Fibroblast of the aortic adventitia (primary cell): Measurements from ENCODE around the gene KCNIP1. TPM values are rescaled to one million over a fixed set of nuclear protein-coding genes. Genes with fewer than 3 reads are reported as not detected.

Experiments used
- DNase-seq: peaks from one replicate; pipeline ENCODE4 v3.0.0-alpha.2; 2010; ENCODE audit warnings: low read depth
- H3K4me3 ChIP-seq: 2 replicates; pipeline ENCODE4 v1.5.1; 2011; ENCODE audit warnings: low read depth, mild to moderate bottlenecking, control low read depth, low read length, moderate library complexity
- total RNA-seq: library from RNA; depleted of rRNA; stranded (reverse); fragments of >200 nt; gene quantifications from 2 replicates; pipeline ENCODE4 v1.2.3, GENCODE V29; 2012; ENCODE audit warnings: low replicate concordance
- TF ChIP-seq, protein P1 (sequence below): IDR thresholded peaks from 2 replicates; pipeline ENCODE4 v1.5.1; 2011; ENCODE audit warnings: mild to moderate bottlenecking, low read length, control low read depth, inconsistent platforms; ENCODE audit not compliant: insufficient read depth

The KCNIP1 gene
- total RNA-seq, 1 donor = not detected

DNA sequence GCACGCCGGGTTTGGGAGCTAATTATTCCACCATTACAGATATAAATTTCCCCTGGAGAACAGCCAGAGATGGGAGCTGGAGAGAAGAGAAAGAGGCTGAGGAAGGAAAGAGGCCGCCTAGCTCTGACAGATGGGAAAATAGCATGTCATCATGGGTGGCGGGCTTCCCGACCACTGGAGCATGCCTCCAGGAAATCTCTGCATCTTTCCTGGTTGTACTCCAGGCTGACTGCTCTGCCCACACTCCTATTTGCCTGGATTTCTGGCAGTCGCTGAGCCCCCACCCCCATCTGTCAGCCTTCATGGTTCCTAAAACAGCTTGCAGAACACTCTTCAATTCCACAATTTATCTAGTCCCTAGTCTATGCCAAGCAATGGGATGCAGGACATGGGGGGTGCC, 265.4 kb downstream of the KCNIP1 start:
- TF ChIP-seq, protein P1, sequence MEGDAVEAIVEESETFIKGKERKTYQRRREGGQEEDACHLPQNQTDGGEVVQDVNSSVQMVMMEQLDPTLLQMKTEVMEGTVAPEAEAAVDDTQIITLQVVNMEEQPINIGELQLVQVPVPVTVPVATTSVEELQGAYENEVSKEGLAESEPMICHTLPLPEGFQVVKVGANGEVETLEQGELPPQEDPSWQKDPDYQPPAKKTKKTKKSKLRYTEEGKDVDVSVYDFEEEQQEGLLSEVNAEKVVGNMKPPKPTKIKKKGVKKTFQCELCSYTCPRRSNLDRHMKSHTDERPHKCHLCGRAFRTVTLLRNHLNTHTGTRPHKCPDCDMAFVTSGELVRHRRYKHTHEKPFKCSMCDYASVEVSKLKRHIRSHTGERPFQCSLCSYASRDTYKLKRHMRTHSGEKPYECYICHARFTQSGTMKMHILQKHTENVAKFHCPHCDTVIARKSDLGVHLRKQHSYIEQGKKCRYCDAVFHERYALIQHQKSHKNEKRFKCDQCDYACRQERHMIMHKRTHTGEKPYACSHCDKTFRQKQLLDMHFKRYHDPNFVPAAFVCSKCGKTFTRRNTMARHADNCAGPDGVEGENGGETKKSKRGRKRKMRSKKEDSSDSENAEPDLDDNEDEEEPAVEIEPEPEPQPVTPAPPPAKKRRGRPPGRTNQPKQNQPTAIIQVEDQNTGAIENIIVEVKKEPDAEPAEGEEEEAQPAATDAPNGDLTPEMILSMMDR = no peak
- no peak overlapping the region for H3K4me3 ChIP-seq
- no peak for DNase-seq

DNA sequence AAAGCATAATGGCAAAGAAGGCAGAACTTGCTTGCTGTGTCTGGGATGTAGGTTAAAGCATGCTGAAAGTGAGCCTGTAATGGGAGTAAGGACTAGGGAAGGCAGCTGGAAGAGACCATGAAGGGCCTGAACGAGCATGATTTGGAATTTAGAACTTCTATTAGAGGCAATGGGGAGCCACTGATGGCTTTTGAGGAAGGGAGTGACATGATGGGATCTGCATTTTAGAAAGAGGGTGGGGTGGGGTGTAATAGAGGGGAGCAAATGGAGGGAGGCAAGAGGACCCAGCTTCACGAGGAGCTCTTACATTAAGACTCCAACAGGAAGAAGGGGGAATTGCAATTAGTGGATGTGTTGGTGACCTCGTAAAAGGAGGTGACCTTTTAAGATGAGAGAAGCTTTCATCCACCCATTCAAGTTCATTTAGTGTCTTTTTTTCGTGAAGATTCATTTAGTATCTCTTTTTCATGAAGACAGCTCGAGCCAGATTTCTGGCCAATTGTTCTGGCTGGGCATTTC, 266.1 kb downstream of the KCNIP1 start:
- no peak for DNase-seq
- TF ChIP-seq, protein P1 = no peak
- no peak overlapping the region for H3K4me3 ChIP-seq

DNA sequence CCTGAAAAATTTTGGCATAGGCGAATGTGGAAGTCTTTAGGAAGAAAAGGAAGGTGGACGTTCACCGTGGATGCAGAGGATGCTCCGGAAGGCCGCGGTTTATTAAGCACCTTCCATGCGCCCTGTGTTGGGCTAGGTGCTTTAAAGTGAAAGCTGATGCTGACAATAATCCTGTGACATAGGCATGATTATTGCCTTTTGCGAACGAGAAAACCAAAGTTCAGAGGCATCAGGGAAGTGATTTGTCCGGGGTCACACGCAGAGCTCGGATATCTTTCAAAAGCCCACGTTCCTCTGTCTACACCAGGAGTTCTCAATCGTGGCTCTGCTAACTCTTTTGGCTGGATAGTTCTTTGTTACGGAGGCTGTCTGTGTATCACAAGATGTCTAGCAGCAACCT, 267.7 kb downstream of the KCNIP1 start:
- TF ChIP-seq, protein P1 = no peak
- no peak for DNase-seq
- H3K4me3 ChIP-seq = no peak overlapping the region

DNA sequence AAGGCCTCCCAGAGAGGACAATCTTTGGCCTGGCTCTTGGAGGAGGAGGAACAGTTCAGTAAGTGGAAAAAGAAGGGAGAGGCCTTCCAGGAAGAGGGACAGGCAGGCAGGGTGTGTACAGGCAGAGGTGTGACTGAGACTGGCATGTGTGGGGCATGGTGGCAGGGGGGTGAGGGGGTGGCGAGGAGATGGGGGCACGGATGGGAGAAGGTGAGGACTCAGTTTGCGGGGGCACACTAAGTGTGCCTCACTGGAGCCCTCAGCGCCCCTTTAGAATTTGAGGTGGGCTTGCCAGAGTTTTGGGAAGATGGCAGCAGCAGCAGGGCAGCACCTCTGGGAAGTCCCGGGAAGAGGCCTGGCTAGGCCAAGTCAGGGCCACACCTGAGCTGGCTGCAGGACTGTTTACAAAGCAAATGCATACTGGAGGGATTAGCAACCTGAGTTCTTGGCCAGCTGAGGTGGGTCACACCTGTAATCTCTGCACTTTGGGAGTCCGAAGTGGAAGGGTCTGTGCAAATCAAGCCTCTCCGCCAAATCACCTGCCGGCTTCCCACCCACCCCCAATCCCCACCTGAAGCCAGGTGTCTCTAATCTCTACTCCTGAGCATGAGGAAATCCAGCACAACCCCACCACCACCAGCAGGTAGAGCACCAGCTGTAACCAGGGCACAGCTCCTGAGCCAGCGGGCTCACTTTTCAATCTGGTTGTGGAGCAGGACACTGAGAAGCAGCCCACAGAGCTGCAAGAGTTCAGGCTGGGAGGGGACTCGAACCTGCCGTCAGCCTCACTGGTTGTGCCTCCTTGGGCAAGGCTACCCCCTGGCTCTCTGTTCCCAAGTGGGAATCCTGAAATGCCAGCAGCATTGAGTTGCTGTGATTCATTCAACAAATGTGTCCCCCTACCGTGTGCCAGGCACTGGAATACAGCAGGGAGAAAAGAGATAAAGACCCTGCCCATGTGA, 269.5 kb downstream of the KCNIP1 start:
- TF ChIP-seq, protein P1 = no peak
- DNase-seq = no peak
- H3K4me3 ChIP-seq = no peak overlapping the region

DNA sequence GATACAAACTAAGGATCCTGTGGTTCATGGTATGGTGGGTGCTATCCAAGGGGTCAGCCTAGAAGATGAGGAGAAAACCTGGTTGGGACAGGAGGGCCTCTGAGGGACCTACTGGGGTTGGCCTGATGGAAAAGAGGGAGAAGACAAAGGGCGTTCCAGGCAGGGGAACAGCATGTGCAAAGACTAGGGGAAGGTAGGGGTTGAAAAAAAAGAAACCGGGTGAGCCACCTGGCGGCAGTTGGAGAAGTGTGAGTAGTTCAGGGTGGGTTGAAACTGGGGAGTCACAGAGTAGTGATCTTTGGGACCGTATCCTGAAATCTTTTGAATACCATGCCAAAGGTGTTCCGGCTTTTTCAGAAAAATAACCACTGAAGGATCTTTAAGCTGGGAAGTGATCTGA, 271.0 kb downstream of the KCNIP1 start:
- DNase-seq = no peak
- TF ChIP-seq, protein P1 = no peak
- no peak overlapping the region for H3K4me3 ChIP-seq

DNA sequence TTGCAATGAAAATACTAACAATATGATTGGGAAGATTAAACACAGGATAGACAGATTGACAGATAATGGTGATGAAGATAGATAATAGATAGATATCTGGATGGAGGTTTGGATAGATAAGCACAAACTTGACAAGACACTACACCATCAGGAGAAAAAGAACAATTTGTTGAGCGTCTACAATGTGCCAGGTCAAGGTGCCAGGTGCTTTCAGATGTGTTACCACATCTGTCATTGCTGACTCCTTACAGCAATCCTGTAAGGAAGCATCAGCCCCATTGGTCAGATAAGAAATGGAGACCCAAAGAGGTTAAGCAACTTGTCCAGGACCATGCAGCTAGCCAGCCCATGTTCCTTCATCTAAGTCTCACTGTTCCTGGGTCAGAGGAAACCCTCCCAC, 278.1 kb downstream of the KCNIP1 start:
- no peak for DNase-seq
- TF ChIP-seq, protein P1 = no peak
- no peak overlapping the region for H3K4me3 ChIP-seq

DNA sequence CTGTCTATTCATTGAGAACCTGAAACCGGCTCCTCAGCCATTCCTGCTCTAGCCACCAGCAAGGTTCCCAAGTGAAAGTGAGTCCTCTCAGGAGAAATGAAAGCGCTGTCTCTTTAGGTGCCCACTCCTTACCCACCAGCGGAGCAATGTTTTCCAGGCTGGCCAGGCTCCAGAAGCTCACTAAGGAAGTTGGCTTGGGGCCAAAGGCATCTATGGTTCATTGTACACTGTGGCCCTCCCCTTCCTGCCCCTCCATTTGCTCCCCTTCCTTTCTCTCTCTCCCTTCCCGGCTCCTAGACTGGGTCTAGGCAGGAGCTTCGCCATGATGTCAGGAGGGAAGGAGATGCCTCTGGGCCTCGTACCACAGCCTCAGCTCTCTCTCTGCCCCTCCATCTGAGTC, 278.6 kb downstream of the KCNIP1 start:
- H3K4me3 ChIP-seq = no peak overlapping the region
- DNase-seq = no peak
- TF ChIP-seq, protein P1 = no peak
